ENCODE results near the gene SHISA6. TPM values are rescaled to one million over a fixed set of nuclear protein-coding genes. Genes with fewer than 3 reads are reported as not detected.

Gene SHISA6
- total RNA-seq, 3 donors from 2014 or later, result 0.20 to 0.77 (median 0.73) TPM

DNA sequence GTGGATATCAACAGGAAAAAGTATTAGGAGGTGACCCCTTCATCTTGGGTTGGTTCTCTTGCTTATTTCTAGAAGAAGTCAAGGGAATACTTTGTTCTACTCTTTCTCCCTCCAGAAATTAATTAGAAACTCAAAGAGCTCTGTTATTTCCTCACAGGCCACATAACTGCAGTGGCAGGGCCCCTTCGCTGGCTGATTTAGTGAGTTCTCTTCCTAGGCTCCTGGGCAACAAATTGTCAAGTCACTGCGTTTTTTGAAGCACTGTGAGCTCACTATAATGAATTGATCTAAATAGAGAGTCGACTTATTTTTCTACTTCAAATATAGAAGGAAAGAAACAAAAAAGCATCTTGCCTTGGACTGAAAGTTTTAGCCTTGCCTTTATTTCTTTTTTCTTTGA, 4.8 kb downstream of the SHISA6 start:
- ATAC-seq (no peak), DNase-seq (no peak)
- no peaks in the 10 kb centered on the region for H3K36me3 ChIP-seq (ENCODE audit: low read depth)
- TF ChIP-seq, protein P1, sequence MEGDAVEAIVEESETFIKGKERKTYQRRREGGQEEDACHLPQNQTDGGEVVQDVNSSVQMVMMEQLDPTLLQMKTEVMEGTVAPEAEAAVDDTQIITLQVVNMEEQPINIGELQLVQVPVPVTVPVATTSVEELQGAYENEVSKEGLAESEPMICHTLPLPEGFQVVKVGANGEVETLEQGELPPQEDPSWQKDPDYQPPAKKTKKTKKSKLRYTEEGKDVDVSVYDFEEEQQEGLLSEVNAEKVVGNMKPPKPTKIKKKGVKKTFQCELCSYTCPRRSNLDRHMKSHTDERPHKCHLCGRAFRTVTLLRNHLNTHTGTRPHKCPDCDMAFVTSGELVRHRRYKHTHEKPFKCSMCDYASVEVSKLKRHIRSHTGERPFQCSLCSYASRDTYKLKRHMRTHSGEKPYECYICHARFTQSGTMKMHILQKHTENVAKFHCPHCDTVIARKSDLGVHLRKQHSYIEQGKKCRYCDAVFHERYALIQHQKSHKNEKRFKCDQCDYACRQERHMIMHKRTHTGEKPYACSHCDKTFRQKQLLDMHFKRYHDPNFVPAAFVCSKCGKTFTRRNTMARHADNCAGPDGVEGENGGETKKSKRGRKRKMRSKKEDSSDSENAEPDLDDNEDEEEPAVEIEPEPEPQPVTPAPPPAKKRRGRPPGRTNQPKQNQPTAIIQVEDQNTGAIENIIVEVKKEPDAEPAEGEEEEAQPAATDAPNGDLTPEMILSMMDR (IDR thresholded peaks at IDR 0.05), result no peak
- H3K4me1 ChIP-seq (ENCODE audit: low read depth), result no peaks in the 10 kb centered on the region
- H3K4me3 ChIP-seq, result no peak overlapping the region
- no peaks in the 10 kb centered on the region for H3K9me3 ChIP-seq
- intact Hi-C loops (cut with DNase I, micrococcal nuclease), result no loop called here

DNA sequence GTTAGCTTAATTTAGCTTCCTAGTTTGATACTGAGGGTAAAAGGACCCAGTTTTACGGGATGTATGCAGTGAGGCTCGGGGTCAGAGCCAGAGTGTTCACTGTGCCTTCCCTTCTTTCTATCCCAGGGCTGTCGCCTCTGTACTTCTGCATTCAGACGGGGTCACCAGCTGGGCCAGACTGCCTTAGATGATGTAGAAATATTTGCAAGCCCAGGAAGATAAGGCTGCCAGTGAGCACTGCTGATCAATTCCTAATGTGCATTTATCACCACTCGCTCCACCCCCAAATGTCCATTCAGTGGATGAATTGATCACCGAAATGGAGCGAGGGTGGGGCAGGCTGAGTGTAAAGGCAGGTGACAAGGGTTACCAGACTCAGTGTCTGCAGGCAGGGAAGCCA, 9.1 kb downstream of the SHISA6 start:
- DNase-seq (no peak), ATAC-seq (no peak)
- Histone ChIP-seq H3K36me3 (ENCODE audit: low read depth) (no peaks in the 10 kb centered on the region), H3K4me1 (ENCODE audit: low read depth) (no peaks in the 10 kb centered on the region), H3K9me3 (no peaks in the 10 kb centered on the region), H3K4me3 (no peak overlapping the region)
- TF ChIP-seq, protein P1 (IDR thresholded peaks at IDR 0.05), result no peak
- intact Hi-C loops (cut with DNase I, micrococcal nuclease), result no loop called here

DNA sequence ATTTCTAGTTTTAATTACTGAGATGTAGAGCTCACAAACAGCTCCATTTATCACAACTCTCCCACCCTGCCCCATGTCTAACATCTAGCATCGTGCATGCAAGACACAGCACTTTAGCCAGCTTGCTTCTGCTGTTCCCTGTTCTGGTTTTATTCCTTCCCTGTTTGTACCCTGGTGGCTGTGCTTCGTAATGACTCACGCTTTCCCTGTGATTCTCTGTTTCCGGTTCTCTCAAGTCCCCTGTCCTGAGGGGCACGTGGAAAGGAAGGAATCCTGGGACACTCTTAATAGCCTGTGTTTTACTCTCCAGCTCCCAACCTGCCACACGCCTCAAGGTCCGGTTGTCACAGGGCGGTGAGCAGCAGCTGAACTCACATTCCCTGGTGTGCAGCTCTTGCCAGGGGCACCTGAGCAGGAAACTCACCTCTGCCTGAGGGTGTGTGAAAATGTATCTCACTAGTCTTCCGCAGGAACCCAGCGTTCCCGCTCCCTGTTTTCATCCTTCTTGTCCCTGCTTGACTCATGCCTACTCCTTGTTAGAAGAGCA, 10.6 kb downstream of the SHISA6 start:
- DNase-seq (no peak), ATAC-seq (no peak)
- intact Hi-C loops (cut with DNase I, micrococcal nuclease), result no loop called here
- H3K4me3 ChIP-seq, result no peak overlapping the region
- H3K9me3 ChIP-seq, result no peaks in the 10 kb centered on the region
- no peaks in the 10 kb centered on the region for H3K36me3 ChIP-seq (ENCODE audit: low read depth)
- no peaks in the 10 kb centered on the region for H3K4me1 ChIP-seq (ENCODE audit: low read depth)
- TF ChIP-seq, protein P1 (IDR thresholded peaks at IDR 0.05), result no peak

DNA sequence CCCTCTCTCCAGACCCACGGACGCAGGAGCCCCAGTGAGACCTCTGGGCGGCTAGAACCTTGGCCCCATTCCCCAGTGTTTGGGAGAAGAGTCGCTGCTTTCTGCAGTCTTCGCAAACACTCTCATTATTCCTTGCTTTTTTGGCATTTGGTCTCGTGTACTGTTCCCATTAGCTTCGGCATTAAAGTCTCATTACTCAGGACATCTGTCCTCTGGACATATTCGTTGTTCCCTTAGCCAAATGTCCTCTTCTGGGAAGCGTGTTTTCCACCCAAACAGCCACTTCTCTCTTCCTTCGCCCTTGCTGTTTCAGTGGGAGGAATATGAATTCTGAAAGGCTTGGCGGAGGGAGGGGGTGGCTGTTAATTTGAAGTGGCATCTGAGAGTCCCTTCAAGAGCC, 11.1 kb downstream of the SHISA6 start:
- DNase-seq (no peak), ATAC-seq (no peak)
- TF ChIP-seq, protein P1 (IDR thresholded peaks at IDR 0.05), result no peak
- Histone ChIP-seq H3K4me3 (no peak overlapping the region), H3K9me3 (no peaks in the 10 kb centered on the region), H3K4me1 (ENCODE audit: low read depth) (no peaks in the 10 kb centered on the region), H3K36me3 (ENCODE audit: low read depth) (no peaks in the 10 kb centered on the region)
- intact Hi-C loops (cut with DNase I, micrococcal nuclease), result no loop called here

DNA sequence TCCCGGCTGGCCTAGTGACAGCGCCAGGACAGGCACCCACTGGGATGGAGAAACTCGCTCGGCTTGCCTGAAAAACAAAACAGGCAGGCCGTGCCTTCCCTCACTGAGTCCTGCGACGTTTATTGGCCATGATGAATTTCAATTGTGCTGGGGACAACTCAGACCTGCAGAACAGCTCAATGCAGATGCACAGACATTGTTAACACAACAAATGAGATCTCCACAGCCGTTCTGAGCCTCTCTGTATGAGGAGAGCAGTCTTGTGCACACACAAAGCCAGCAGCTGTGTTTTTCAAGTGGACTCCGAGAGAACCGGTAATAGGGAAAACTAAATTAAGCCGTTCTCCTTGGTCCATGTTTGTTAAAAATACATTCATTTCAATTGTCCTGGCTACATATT, 15.9 kb downstream of the SHISA6 start:
- Histone ChIP-seq H3K36me3 (ENCODE audit: low read depth) (no peaks in the 10 kb centered on the region), H3K4me1 (ENCODE audit: low read depth) (no peaks in the 10 kb centered on the region), H3K4me3 (no peak overlapping the region), H3K9me3 (no peaks in the 10 kb centered on the region)
- ATAC-seq, result no peak
- no peak for DNase-seq
- intact Hi-C loops (cut with DNase I, micrococcal nuclease), result no loop called here
- TF ChIP-seq, protein P1 (IDR thresholded peaks at IDR 0.05), result no peak

Data from mucosa of descending colon (tissue), 3 donors.